ENCODE data around the gene NFKBIA. TPM values are rescaled to one million over a fixed set of nuclear protein-coding genes. Genes with fewer than 3 reads are reported as not detected.
"Not testable (repeated sequence)": the region's sequence is repeated elsewhere in the genome, so short reads cannot be mapped to it uniquely, and the experiment has no call there.

Gene NFKBIA
- total RNA-seq, 1 donor from 2014 or later: 331 TPM

- no peak for TF ChIP-seq CTCF (IDR thresholded peaks at IDR 0.05)
Observed at GRCh38 chr14:35362450-35362849, 42.1 kb downstream of the NFKBIA start.

GRCh38 chr14:35361141-35361480 lies 43.4 kb downstream of the NFKBIA start:
- Histone ChIP-seq H3K4me3 (no peak overlapping the region), H3K4me1 (peaks cover 38% of the 10 kb centered on the region), H3K27me3 (ENCODE audit: low read depth) (no peaks in the 10 kb centered on the region), H3K36me3 (no peaks in the 10 kb centered on the region), H3K27ac (no peak overlapping the region), H3K9me3 (no peaks in the 10 kb centered on the region)
- intact Hi-C loops (cut with DNase I): no loop called here
- ATAC-seq (no peak), DNase-seq (peak; percentile 20)
- no peak for TF ChIP-seq CTCF (IDR thresholded peaks at IDR 0.05)

More at GRCh38 chr14:35362450-35362849, 42.1 kb downstream of the NFKBIA start:
- H3K27ac ChIP-seq: peak overlapping the region; percentile 41
- no peak for ATAC-seq
- no peak overlapping the region for H3K4me3 ChIP-seq
- no peaks in the 10 kb centered on the region for H3K36me3 ChIP-seq
- peak; percentile 14 for DNase-seq
- H3K9me3 ChIP-seq: no peaks in the 10 kb centered on the region
- intact Hi-C loops (cut with DNase I): no loop called here
- no peaks in the 10 kb centered on the region for H3K27me3 ChIP-seq (ENCODE audit: low read depth)
- H3K4me1 ChIP-seq: peaks cover 39% of the 10 kb centered on the region

GRCh38 chr14:35359655-35360054 lies 44.9 kb downstream of the NFKBIA start:
- H3K36me3 ChIP-seq; ATAC-seq; H3K9me3 ChIP-seq; H3K4me3 ChIP-seq; H3K27ac ChIP-seq; intact Hi-C loops (cut with DNase I); H3K27me3 ChIP-seq (ENCODE audit: low read depth): not testable (repeated sequence)
- DNase-seq: peak; percentile 1
- H3K4me1 ChIP-seq: peaks cover 28% of the 10 kb centered on the region

GRCh38 chr14:35355981-35356841 lies 48.3 kb downstream of the NFKBIA start:
- Histone ChIP-seq H3K27me3 (ENCODE audit: low read depth) (no peaks in the 10 kb centered on the region), H3K9me3 (no peaks in the 10 kb centered on the region), H3K27ac (peak overlapping the region; percentile 20), H3K4me1 (peaks cover 38% of the 10 kb centered on the region), H3K36me3 (no peaks in the 10 kb centered on the region), H3K4me3 (no peak overlapping the region)
- DNase-seq: peak; percentile 43
- intact Hi-C loops (cut with DNase I): no loop called here
- TF ChIP-seq CTCF (IDR thresholded peaks at IDR 0.05): no peak
- peak; percentile 51 to 81 for ATAC-seq

GRCh38 chr14:35355235-35355634 lies 49.3 kb downstream of the NFKBIA start:
- H3K36me3 ChIP-seq; H3K27ac ChIP-seq; ATAC-seq; H3K4me3 ChIP-seq; H3K9me3 ChIP-seq; H3K27me3 ChIP-seq (ENCODE audit: low read depth); intact Hi-C loops (cut with DNase I): not testable (repeated sequence)
- peak; percentile 6 for DNase-seq
- H3K4me1 ChIP-seq: peaks cover 38% of the 10 kb centered on the region

GRCh38 chr14:35353409-35354172 lies 51.0 kb downstream of the NFKBIA start:
- no peak for TF ChIP-seq CTCF (IDR thresholded peaks at IDR 0.05)
- no peaks in the 10 kb centered on the region for H3K27me3 ChIP-seq (ENCODE audit: low read depth)
- no peak overlapping the region for H3K4me3 ChIP-seq
- H3K4me1 ChIP-seq: peaks cover 38% of the 10 kb centered on the region
- H3K27ac ChIP-seq: no peak overlapping the region
- no peaks in the 10 kb centered on the region for H3K36me3 ChIP-seq
- H3K9me3 ChIP-seq: no peaks in the 10 kb centered on the region
- ATAC-seq (peak; percentile 64 to 73), DNase-seq (peak; percentile 14)
- intact Hi-C loops (cut with DNase I): no loop called here
